HG03135 (cell line): Measurements from ENCODE around the gene SFI1.

Source experiments
- ATAC-seq: cut with Tn5 transposase; IDR thresholded peaks from one replicate; pipeline ENCODE4 v1.9.1; 2021; ENCODE audit warnings: mild to moderate bottlenecking, moderate library complexity; ENCODE audit not compliant: unreplicated experiment

SFI1 gene

GRCh38 chr22:31630331-31631329 lies 134.3 kb downstream of the SFI1 start:
- peak; percentile 56 for ATAC-seq

GRCh38 chr22:31631436-31631835 lies 135.1 kb downstream of the SFI1 start:
- no peak for ATAC-seq

- ATAC-seq = no peak
Observed at GRCh38 chr22:31635638-31636306, 139.4 kb downstream of the SFI1 start.

GRCh38 chr22:31637447-31637890 lies 141.1 kb downstream of the SFI1 start:
- peak; percentile 43 for ATAC-seq

GRCh38 chr22:31637891-31638618 lies 141.7 kb downstream of the SFI1 start:
- peak; percentile 45 for ATAC-seq

GRCh38 chr22:31639436-31640039 lies 143.2 kb downstream of the SFI1 start:
- ATAC-seq = no peak

DNA sequence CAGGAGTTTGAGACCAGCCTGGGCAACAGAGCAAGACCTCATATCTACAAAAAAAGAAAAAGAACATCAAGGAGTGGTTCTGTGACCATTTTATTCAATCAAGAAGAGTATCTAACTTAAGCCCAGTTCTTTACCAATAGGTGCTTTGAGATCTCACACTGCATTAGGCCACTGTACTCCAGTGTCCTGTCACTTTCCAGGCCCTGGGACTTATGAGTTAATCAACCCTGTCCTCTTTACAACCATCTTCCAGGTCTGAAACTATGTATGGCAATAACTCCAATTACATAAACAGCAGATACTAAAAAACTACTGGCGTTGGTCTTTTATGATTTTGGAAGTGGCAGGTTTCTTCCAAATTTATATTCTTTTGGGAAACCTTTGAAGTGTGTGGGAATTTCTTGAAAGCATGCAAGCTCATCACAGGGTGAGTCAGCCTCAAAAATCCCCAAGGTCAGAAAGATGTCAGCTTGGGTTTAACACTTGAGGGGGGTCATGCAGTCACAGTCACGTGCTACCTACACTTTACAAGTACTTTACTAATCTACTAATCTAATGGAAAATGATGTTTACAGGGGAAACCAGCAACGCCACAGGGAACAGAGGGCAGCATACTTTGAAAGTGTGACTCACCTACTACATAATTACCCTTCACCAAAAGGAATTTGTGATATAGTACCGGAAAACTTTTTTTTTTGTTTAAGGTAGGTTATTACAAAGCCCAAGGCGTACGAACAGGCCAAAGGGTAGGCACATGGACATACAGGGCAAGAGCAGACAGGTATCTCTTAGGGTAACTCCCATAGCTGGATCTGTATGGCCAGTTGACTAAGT lies 150.1 kb downstream of the SFI1 start:
- no peak for ATAC-seq

DNA sequence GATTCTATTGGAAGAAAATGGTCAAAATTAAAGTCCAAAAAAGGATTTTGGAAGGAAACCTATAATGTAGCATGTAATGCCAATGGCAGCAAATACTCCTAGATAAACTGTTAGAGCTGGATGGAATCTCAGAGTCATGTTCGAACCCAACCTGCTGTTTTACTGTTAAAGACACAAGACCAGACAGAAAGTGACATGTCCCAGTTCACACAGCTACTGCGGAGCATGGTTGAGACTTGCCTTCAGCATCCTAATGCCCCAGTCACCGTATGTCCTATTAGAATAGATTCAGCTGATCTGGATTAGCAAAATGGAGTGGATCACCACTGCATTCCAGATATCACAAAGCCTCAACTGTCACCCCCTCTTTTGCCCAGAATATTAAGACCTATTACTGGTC lies 150.7 kb downstream of the SFI1 start:
- no peak for ATAC-seq

DNA sequence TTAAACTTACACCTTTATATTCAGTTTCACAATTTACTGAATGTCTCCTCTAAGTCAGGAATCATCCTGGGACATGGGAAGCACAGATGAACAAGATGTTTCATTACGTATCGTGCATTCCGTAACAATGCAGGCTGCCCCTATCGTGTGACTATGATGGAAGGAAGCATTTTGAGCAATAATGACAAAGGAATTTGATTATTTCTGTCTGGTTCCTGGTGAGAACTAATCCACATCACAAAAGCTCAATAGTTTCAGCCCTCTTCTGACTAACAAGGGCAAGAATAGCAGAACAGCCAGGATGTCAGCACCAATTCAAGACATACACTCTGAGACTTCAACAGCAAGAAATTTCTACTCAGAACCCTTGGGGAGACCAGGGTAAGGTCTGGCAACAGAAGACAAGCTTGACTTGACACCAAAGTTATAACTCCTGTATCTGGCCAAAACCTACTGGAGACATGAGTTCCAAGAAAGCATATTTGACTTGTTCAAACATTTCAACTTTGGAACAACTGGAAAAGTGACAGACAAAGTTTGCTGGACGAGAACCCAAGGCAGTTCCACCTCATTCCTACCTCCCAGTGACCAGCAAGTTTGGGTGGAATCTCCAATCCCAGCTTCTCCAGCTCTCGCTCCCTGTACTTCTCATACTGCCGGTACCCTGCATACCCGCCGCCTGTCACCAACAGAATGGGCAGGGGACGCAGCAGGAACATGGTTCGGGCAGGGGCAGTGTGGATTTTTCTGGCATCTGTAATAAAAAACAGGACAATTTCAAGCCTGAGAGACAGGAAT lies 151.4 kb downstream of the SFI1 start:
- ATAC-seq = no peak

DNA sequence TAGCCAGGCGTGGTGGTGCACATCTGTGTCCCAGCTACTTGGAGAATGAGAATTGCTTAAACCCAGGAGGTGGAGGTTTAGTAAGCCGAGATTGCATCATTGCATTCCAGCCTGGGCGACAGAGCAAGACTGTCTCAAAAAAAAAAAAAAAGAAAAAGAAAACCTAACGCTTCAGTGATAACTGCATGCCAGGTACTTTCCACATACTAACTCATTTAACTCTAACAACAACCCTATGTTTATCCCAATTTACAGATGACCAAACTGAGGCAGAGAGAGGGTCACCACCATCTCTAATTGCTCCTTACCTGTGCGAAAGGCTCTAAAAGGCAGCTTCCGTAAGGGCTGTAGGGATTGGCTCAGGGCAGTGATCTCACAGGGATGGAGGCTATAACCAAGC lies 154.1 kb downstream of the SFI1 start:
- ATAC-seq = no peak

DNA sequence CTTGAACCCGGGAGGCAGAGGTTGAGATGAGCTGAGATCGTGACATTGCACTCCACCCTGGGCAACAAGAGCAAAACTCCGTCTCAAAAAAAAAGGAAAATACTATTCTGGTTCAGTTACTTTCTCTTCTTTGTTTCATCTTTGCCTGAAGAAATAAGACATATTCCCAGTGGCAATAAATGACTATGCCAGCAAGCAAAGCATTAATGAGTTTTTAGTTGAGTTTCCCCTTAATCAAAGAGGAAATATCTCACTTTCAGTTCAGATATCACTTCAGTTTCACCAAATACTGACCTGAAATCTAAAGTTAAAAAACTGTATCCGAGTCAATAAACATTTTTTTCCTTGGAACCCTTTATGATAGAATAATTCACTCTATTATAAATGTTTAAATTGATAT lies 155.3 kb downstream of the SFI1 start:
- no peak for ATAC-seq

GRCh38 chr22:31652088-31652487 lies 155.8 kb downstream of the SFI1 start:
- ATAC-seq = no peak

DNA sequence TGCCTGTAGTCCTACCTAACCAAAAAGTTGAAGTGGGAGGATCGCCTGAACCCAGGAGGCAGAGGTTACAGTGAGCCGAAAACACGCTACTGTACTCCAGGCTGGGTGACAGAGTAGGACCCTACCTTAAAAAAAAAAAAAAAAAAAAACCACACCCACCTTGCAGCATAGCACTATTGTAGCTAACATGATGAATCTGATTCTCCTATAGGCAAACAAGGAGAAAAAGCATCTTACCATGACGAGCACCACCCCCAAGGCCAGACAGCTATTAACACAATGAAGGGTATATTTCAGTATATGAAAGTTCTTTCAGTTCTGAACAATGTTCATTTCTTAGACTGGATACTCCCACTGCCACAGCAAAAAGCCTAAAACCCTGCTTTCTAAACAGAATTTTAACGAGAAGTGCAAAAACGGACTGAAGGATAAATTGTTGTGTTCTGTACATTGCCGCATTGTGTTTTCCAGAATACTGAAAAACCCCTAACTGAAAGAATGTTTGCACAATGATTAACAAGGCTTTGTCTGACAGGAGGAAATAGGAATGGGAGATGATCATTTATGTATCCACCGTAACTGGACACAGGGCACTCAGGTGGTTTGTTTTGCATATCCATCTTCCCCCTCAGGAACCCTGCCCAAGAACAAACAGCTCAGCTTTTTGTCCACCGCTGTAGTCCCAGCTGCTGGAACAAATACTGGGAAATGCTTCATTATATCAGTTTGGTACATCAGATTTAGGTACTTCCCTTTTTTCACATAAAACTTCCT lies 156.8 kb downstream of the SFI1 start:
- ATAC-seq = no peak

- no peak for ATAC-seq
Observed at GRCh38 chr22:31653944-31654343, 157.6 kb downstream of the SFI1 start.

DNA sequence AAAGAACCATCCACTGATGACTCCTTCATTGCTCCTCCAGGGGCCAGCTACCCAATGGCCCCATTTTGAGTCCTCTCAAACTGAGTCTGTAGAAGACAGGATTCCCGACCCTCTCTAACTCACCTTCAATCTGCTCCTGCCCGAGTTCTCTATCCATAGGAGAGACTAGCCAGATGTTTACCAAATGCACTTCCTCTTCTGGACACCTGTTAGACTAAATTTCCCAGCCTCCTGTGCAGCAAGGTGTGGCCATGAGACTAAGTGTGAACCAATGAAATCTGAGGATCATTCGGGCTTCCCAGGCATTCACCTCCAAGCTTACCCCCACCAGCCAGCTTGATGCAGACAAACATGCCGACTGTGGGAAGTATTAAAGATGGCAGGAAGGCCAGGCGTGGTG lies 158.1 kb downstream of the SFI1 start:
- no peak for ATAC-seq

- ATAC-seq = no peak
Observed at GRCh38 chr22:31659246-31659645, 162.9 kb downstream of the SFI1 start.

DNA sequence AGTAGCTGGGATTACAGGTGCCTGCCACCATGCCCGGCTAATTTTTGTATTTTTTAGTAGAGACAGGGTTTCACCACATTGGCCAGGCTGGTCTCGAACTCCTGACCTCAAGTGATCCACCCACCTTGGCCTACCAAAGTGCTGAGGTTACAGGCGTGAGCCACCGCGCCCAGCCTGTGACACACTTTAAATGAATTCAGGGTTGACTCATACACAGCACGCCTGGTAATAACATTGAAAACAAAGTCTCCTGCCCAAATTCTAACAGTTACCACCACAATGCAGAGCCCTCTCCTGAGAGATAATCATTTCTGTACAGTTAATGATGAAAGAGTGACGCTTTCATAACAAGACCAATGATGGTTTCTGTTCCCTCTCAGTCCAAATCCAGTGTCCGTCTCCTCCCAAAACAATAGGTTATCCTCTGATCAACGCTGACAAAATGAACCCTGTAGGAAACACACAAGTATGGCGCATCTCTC lies 164.6 kb downstream of the SFI1 start:
- ATAC-seq = peak; percentile 15
